ENCODE data around the gene TMTC4. TPM values are rescaled to one million over a fixed set of nuclear protein-coding genes. Genes with fewer than 3 reads are reported as not detected.

The TMTC4 gene
- total RNA-seq, 5 donors from 2014 or later (not counting 1 experiment from before 2014, with no cell fraction given) = 7.0 to 52.2 (median 27.7) TPM

Other genes starting within 250 kb of the TMTC4 start
- gene GGACT, start 86.0 kb downstream of the TMTC4 start, total RNA-seq = 1 to 10 TPM; 4.4 to 7.9 (median 6.4) TPM

Data from T-cell (primary cell).